Mammary epithelial cell (primary cell): Measurements from ENCODE around the gene RPL10A.

ENCODE experiments used
- CTCF ChIP-seq, 2 donors: IDR thresholded peaks in 1 of 2; conservative IDR thresholded peaks in 1 of 2; 2 replicates each; pipeline ENCODE4 v1.5.1; 2011 to 2012; ENCODE audit warnings: inconsistent platforms in 2 of 2, low read length in 2 of 2, mild to moderate bottlenecking in 2 of 2, control low read depth in 1 of 2, low read depth in 1 of 2; ENCODE audit not compliant: insufficient read depth in 1 of 2; ENCODE audit errors: extremely low read depth in 1 of 2
- EZH2 ChIP-seq: IDR thresholded peaks from 2 replicates; pipeline ENCODE4 v1.6.1; 2012; ENCODE audit warnings: low read length, inconsistent platforms, borderline replicate concordance

GRCh38 chr6:35486005-35486925 is 18.1 kb downstream of the RPL10A start:
- TF ChIP-seq CTCF (conservative IDR thresholded peaks at IDR 0.05 in 1 of 2, IDR thresholded peaks at IDR 0.05 in 1 of 2; ENCODE audit: extremely low read depth in 1 of 2, insufficient read depth in 1 of 2, low read depth in 1 of 2, low read length in 2 of 2), result no peak
- TF ChIP-seq EZH2, result no peak
